T-helper 17 cell (primary cell): ENCODE data around the gene MYL6. TPM values are rescaled to one million over a fixed set of nuclear protein-coding genes. Genes with fewer than 3 reads are reported as not detected.

Experiments used
- ATAC-seq: fragments of 150-1000 bp; cut with Tn5 transposase; 2 replicates; pipeline ENCODE4 v1.10.0; 2021; ENCODE audit warnings: mild to moderate bottlenecking, moderate library complexity
- DNase-seq, 3 donors: peaks; one replicate each; pipeline versions ENCODE4 v3.0.0 to v3.0.0-alpha.2; 2020 to 2021
- H3K9me3 ChIP-seq: one replicate; pipeline ENCODE4 v1.7.0; 2013; ENCODE audit warnings: low read length, mild to moderate bottlenecking; ENCODE audit not compliant: control insufficient read depth, poor library complexity, severe bottlenecking
- H3K27ac Mint-ChIP-seq: one replicate; pipeline ENCODE4 v1.8.0; 2022; ENCODE audit warnings: mild to moderate bottlenecking, moderate library complexity, mixed read lengths
- H3K27me3 Mint-ChIP-seq: one replicate; pipeline ENCODE4 v1.8.0; 2022; ENCODE audit warnings: mixed read lengths
- H3K36me3 Mint-ChIP-seq: one replicate; pipeline ENCODE4 v1.8.0; 2022; ENCODE audit warnings: low read depth, mixed read lengths
- H3K4me1 Mint-ChIP-seq: one replicate; pipeline ENCODE4 v1.8.0; 2022; ENCODE audit warnings: mild to moderate bottlenecking, mixed read lengths
- H3K4me3 Mint-ChIP-seq: one replicate; pipeline ENCODE4 v1.8.0; 2022; ENCODE audit warnings: mild to moderate bottlenecking, moderate library complexity, mixed read lengths
- total RNA-seq, 4 donors: library from RNA in 2 of 4; stranded (reverse) in 2 of 4; gene quantifications; one replicate each; pipeline ENCODE4 v1.2.3 and lab custom pipeline; 2022 to 2026

MYL6 gene
- total RNA-seq, 2 donors from 2014 or later: 741 to 784 TPM

GRCh38 chr12:56165369-56165768 is 7.2 kb downstream of the MYL6 start:
- DNase-seq (no peak), ATAC-seq (no peak)
- H3K36me3 Mint-ChIP-seq: peaks cover 20% of the 10 kb centered on the region
- no peak overlapping the region for H3K27ac Mint-ChIP-seq
- H3K4me3 Mint-ChIP-seq: no peak overlapping the region
- peaks cover 30% of the 10 kb centered on the region for H3K4me1 Mint-ChIP-seq
- H3K27me3 Mint-ChIP-seq: no peaks in the 10 kb centered on the region
- H3K9me3 ChIP-seq: no peaks in the 10 kb centered on the region

- peak overlapping the region; percentile 11 for H3K27ac Mint-ChIP-seq
- no peak for DNase-seq
- H3K4me1 Mint-ChIP-seq: peaks cover 9% of the 10 kb centered on the region
- no peaks in the 10 kb centered on the region for H3K27me3 Mint-ChIP-seq
- H3K4me3 Mint-ChIP-seq: no peak overlapping the region
- H3K36me3 Mint-ChIP-seq: peaks cover 16% of the 10 kb centered on the region
- H3K9me3 ChIP-seq: no peaks in the 10 kb centered on the region
- ATAC-seq: no peak
These were observed 11.1 kb downstream of the MYL6 start for GRCh38 chr12:56169229-56169759.

GRCh38 chr12:56172839-56173238 is 14.7 kb downstream of the MYL6 start:
- H3K36me3 Mint-ChIP-seq: peaks cover 13% of the 10 kb centered on the region

GRCh38 chr12:56178347-56178746 is 20.2 kb downstream of the MYL6 start:
- H3K4me3 Mint-ChIP-seq: no peak overlapping the region
- no peaks in the 10 kb centered on the region for H3K9me3 ChIP-seq
- peak overlapping the region; percentile 90 for H3K27ac Mint-ChIP-seq
- ATAC-seq (no peak), DNase-seq (no peak)
- no peaks in the 10 kb centered on the region for H3K27me3 Mint-ChIP-seq
- peaks cover 4% of the 10 kb centered on the region for H3K4me1 Mint-ChIP-seq
- peaks cover 10% of the 10 kb centered on the region for H3K36me3 Mint-ChIP-seq

More at GRCh38 chr12:56172839-56173238, 14.7 kb downstream of the MYL6 start:
- H3K9me3 ChIP-seq: no peaks in the 10 kb centered on the region
- no peak overlapping the region for H3K27ac Mint-ChIP-seq
- DNase-seq (no peak), ATAC-seq (no peak)
- H3K27me3 Mint-ChIP-seq: no peaks in the 10 kb centered on the region
- H3K4me1 Mint-ChIP-seq: peaks cover 7% of the 10 kb centered on the region
- no peak overlapping the region for H3K4me3 Mint-ChIP-seq

GRCh38 chr12:56186957-56187356 is 28.8 kb downstream of the MYL6 start:
- H3K27ac Mint-ChIP-seq: peak overlapping the region; percentile 95
- ATAC-seq: no peak
- peaks cover 36% of the 10 kb centered on the region for H3K4me1 Mint-ChIP-seq
- H3K27me3 Mint-ChIP-seq: peaks cover 4% of the 10 kb centered on the region
- H3K9me3 ChIP-seq: no peaks in the 10 kb centered on the region
- H3K36me3 Mint-ChIP-seq: peaks cover 8% of the 10 kb centered on the region
- no peak overlapping the region for H3K4me3 Mint-ChIP-seq
- DNase-seq: no peak

GRCh38 chr12:56188131-56188777 is 30.1 kb downstream of the MYL6 start:
- no peak for DNase-seq
- peak overlapping the region; percentile 95 for H3K27ac Mint-ChIP-seq
- peaks cover 8% of the 10 kb centered on the region for H3K36me3 Mint-ChIP-seq
- H3K4me3 Mint-ChIP-seq: peak overlapping the region; percentile 99
- peaks cover 42% of the 10 kb centered on the region for H3K4me1 Mint-ChIP-seq
- H3K27me3 Mint-ChIP-seq: peaks cover 4% of the 10 kb centered on the region
- no peaks in the 10 kb centered on the region for H3K9me3 ChIP-seq
- ATAC-seq: no peak

GRCh38 chr12:56188778-56189098 is 30.6 kb downstream of the MYL6 start:
- peaks cover 46% of the 10 kb centered on the region for H3K4me1 Mint-ChIP-seq

GRCh38 chr12:56189099-56189917 is 31.1 kb downstream of the MYL6 start, which contains the start of gene SMARCC2:
Gene SMARCC2 (minus strand): TSS chr12:56189483. CDS start chr12:56189461, 22 bp downstream.
- Mint-ChIP-seq H3K27ac (peak within 1 kb of the TSS; percentile 100), H3K4me1 (peaks cover 48% of the 10 kb centered on the region), H3K4me3 (peak within 1 kb of the TSS; percentile 99), H3K36me3 (peaks cover 11% of the 10 kb centered on the region), H3K27me3 (peaks cover 4% of the 10 kb centered on the region)
- peak; percentile 87 for ATAC-seq
- peak; percentile 81 to 91 (median 87) for DNase-seq
- H3K9me3 ChIP-seq: no peaks in the 10 kb centered on the region

More at GRCh38 chr12:56188778-56189098, 30.6 kb downstream of the MYL6 start:
- DNase-seq (peak in 1 of 3 donors; percentile 10), ATAC-seq (peak; percentile 6)
- no peaks in the 10 kb centered on the region for H3K9me3 ChIP-seq
- peak overlapping the region; percentile 95 for H3K27ac Mint-ChIP-seq
- peaks cover 4% of the 10 kb centered on the region for H3K27me3 Mint-ChIP-seq
- H3K36me3 Mint-ChIP-seq: peaks cover 8% of the 10 kb centered on the region
- H3K4me3 Mint-ChIP-seq: peak overlapping the region; percentile 99

- peaks cover 52% of the 10 kb centered on the region for H3K4me1 Mint-ChIP-seq
- no peaks in the 10 kb centered on the region for H3K9me3 ChIP-seq
- peak overlapping the region; percentile 99 for H3K4me3 Mint-ChIP-seq
- DNase-seq (peak; percentile 41 to 61 (median 59)), ATAC-seq (peak; percentile 32)
- peak overlapping the region; percentile 100 for H3K27ac Mint-ChIP-seq
- H3K27me3 Mint-ChIP-seq: peaks cover 4% of the 10 kb centered on the region
- H3K36me3 Mint-ChIP-seq: peaks cover 15% of the 10 kb centered on the region
These were observed 31.9 kb downstream of the MYL6 start for GRCh38 chr12:56189918-56190694.

- Mint-ChIP-seq H3K4me3 (peak overlapping the region; percentile 99), H3K36me3 (peaks cover 15% of the 10 kb centered on the region), H3K27me3 (peaks cover 4% of the 10 kb centered on the region), H3K27ac (peak overlapping the region; percentile 100), H3K4me1 (peaks cover 50% of the 10 kb centered on the region)
- DNase-seq: no peak
- no peaks in the 10 kb centered on the region for H3K9me3 ChIP-seq
- ATAC-seq: no peak
These were observed 32.6 kb downstream of the MYL6 start for GRCh38 chr12:56190695-56191155.

GRCh38 chr12:56192582-56192981 is 34.4 kb downstream of the MYL6 start:
- Mint-ChIP-seq H3K27me3 (peaks cover 4% of the 10 kb centered on the region), H3K27ac (peak overlapping the region; percentile 79), H3K36me3 (peaks cover 13% of the 10 kb centered on the region), H3K4me1 (peaks cover 39% of the 10 kb centered on the region), H3K4me3 (peak overlapping the region; percentile 61)
- DNase-seq (no peak), ATAC-seq (no peak)
- H3K9me3 ChIP-seq: no peaks in the 10 kb centered on the region

GRCh38 chr12:56193025-56193578 is 34.9 kb downstream of the MYL6 start:
- H3K27me3 Mint-ChIP-seq: peaks cover 4% of the 10 kb centered on the region
- H3K4me1 Mint-ChIP-seq: peaks cover 34% of the 10 kb centered on the region
- ATAC-seq: no peak
- peak overlapping the region; percentile 79 for H3K27ac Mint-ChIP-seq
- H3K36me3 Mint-ChIP-seq: peaks cover 13% of the 10 kb centered on the region
- peak overlapping the region; percentile 4 for H3K4me3 Mint-ChIP-seq
- peak; percentile 25 to 62 (median 34) for DNase-seq
- H3K9me3 ChIP-seq: no peaks in the 10 kb centered on the region
